Ureter (tissue), 1 donor: ENCODE results near the gene SERTAD3. TPM values are rescaled to one million over a fixed set of nuclear protein-coding genes. Genes with fewer than 3 reads are reported as not detected.
"Not testable (repeated sequence)": the region's sequence is repeated elsewhere in the genome, so short reads cannot be mapped to it uniquely, and the experiment has no call there.

Source experiments
- DNase-seq: peaks from one replicate; pipeline ENCODE4 v3.0.0-alpha.2; 2020; ENCODE audit warnings: low spot score
- total RNA-seq: library from RNA; stranded (reverse); gene quantifications from one replicate; pipeline ENCODE4 v1.2.4, GENCODE V29; 2023
- donor health status: DM: yes; HTN: yes; CAD: no.

Gene SERTAD3
- total RNA-seq, 1 donor from 2014 or later, result 34.3 TPM

DNA sequence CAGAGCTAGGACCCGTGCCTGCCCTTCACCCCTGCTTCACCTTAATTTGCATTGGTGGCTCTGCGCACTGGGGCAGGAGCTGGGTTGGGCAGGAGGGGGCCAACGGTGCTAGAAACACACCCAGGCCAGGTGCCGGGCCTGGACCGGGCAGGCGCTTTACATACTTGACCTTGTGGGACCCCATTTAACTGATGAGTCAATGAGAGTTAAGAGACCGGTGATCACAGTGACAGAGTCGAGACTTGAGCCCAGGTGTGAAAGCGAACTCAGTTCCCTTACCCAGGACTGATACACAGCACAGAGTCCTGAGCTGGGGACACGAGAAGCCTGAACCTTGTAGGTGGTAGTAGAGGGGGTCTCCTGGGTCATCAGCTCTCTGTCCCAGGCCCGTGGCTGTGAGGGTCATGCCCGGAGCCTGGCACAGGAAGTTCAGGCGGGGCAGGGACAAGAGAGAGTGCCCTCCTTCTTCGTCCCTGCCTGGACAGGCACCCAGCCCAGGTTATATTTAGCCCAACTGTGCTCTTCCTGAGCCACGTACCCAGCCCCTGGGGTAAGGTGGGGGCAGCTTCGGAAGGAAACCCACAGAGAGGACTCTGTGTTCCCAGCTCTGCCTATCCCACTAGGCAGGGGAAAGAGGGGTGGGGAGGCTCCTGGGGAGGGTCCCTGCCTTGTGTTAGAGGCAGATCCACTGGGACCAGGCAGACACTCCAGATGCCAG lies 32.9 kb downstream of the SERTAD3 start:
- DNase-seq, result no peak

DNA sequence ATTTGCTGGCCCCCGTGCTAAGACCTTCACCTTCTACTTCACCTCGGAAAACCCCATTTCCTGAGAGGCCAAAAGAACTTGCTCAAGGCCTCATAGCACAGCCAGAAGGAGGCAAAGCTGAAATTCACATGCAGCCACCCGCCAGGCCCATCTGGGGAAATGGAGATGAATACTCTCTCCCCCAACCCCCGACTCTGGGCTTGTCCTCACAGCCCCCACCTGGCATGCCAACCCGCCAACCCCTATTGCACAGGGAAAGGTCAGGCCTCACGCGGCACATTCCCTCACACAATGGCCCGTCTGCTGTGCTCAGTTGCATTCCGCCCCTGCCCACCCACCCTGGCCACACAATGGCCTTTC lies 34.1 kb downstream of the SERTAD3 start:
- DNase-seq, result no peak

DNA sequence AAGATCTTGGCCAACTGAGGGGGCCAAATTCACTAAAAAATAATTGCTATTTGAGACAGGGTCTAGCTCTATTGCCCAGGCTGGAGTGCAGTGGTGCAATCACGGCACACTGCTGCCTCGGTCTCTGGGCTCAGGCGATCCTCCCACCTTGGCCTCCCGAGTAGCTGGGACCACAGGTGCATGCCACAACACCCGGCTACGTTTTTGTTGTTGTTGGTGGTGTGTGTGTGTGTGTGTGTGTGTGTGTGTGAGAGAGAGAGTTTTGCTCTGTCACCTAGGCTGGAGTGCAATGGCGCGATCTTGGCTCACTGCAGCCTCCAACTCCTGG lies 35.6 kb downstream of the SERTAD3 start:
- DNase-seq, result not testable (repeated sequence)

DNA sequence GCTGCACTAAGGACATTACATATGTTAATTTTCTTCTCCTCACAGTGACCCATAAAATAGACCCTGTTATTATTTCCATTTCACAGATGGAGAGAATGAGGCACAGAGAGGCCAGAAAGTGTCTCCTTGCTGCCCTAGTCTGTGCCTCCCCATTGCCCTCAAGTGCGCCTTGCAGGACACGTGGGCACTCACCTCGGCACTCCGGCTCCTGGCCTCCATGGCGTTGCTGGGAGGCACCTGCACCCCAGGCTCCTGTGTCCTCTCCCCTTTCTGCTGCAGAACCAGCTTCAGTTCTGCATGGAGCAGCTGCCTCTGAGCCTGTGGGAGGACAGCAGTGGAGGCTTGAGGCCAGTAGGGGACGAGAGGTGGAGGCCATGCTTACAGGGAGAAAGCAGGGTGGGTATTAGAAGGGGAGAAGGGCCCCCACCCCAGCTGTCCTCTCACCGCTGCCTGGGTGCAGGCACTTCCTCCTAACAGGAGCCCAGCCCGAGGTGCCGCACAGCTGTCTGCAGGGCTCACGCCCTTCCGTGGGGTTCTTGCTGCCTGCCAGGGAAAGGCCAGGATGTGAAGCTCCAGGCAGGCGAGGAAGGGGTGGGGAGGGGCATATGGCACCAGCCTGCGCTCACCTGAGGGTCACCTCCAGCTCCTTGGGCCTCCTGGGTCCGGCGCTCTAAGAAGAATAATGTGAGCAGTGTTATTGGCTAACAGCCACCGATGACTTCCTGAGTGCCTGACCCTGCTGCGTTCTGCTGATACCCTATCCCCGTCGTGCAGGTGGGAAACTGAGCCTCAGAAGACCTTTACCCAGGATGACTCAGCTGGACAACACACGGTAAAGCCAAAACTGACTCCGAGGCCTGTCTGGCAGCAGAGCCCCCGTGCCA lies 36.2 kb downstream of the SERTAD3 start:
- DNase-seq, result no peak

DNA sequence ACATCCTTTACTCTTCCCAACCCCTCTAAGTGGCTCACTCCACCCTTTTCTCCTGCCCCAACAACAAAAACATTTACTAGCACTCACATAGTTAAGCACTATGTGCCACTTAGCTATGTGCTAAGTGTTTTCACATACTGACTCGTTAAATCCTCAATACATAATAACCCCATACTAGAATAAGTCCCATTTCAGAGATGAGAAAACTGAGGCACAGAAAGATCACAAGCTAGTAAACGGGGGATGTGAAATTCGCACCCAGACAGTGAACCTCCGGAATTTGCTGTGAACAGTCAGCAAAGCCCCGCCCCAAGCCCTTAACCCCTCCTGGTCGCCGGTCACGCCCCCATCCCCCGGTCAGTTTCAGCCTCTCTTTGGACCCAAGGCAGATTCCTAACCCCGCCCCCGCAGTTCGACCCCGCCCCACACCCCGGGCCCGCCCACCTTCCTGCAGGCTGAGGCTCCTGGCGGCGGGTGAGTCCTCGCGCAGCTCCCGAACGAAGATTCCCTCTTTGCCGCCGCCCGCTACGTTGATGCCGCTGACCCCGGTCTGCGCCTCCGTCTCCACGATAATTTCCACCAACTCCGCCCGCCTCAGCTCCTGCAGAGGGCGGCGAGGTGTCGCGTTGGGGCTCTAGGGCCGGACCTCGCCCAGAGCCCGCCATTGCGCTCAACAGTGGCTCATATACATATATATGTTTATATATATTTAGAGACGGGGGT lies 40.7 kb downstream of the SERTAD3 start:
- peak; percentile 91 for DNase-seq

DNA sequence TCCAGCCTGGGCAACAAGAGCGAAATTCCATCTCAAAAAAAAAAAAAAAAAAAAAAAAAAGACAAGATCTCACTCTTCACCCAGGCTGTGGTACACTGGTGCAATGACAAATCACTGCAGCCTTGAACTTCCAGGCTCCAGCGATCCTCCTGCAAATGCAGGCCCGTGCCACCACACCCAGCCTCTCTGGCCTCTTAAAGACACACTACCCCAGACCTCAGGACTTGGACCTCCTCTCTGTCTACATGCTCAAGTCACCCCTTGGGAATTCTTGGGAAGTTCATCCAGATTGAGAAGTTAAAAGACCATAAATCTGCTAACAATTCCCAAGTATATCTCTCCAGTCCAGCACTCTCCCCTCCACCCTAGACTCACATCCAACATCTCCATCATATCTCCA lies 43.6 kb downstream of the SERTAD3 start:
- no peak for DNase-seq

DNA sequence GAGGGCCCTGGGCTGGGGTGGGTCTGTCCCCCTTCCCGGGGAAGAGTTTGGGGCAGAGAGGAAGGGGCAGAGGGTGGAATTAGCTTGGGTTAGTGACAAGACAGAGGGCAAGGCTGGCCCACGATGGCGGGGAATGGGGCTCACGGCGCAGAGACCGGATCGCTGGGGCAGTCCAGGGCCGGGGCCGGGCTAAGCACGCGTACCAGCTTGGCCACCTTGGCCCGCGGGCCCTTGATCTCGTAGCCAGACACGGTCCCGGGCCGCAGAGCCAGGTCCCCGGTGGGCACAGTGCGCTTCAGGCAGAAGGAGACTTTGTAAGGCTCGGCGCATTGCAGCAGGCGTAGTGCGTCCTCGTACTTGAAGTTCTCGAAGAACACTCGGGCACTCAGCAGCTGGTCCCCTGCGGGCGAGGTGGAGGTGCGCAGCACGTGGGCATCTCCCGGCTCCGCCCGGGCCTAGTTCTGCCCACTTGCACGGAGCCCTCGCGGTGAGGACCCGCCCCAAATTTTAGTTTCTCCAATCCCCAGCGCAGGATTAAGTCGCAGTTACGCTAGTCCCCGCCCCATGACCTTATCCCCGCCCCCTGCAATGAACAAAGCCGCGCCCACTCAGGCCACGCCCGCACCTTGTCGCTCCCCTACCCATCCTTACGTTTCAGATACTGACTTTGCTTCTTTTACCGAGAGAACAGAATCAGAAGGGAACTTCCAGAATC lies 45.6 kb downstream of the SERTAD3 start:
- no peak for DNase-seq

DNA sequence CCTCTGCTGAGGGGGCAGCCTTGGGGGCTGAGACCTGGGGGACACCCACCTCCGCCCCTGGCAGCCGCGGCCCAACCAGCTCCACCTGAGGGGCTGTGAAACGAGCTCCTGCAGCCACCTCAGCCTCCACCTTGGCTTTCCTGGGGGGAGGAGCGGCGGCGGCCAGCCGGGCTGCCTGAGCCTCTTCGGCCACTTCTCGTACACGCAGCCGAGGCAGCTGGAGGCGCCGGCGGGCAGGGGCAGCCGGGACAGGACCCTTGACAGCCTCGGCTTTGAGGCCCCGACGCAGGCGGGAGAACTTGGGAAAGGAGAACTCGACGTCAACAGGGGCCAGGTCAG lies 46.6 kb downstream of the SERTAD3 start:
- DNase-seq, result no peak

DNA sequence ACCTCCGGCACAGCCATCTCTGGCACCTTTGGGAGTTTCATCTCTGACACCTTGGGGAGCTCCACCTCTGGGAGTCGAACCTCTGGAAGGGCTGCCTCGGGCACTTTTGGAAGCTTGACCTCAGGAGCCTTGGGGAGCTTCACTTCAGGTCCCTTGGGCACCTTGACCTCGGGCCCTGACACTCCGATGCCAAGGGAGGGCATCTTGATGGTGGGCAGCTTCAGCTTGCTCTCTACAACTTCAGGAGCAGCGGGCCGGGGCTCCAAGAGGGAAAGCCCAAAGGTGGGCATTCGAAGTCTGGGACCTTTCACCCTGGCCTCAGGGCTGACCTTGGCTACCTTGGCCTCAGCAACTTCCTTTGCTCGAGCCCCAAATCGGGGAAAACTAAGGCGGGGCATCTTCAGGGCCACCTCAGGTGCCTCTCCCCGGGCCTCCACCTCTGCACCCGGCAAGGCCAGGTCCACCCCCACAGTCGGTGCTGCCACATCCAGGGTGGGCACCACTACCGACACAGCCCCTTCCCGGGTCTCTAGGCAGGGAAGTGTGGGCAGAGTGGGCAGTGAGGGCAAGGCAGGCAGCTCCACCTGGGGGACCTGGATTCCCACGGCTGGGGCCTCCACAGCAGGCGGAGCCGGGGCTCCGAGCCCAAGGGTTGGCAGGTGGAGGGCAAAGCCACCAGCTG lies 47.1 kb downstream of the SERTAD3 start:
- no peak for DNase-seq

DNA sequence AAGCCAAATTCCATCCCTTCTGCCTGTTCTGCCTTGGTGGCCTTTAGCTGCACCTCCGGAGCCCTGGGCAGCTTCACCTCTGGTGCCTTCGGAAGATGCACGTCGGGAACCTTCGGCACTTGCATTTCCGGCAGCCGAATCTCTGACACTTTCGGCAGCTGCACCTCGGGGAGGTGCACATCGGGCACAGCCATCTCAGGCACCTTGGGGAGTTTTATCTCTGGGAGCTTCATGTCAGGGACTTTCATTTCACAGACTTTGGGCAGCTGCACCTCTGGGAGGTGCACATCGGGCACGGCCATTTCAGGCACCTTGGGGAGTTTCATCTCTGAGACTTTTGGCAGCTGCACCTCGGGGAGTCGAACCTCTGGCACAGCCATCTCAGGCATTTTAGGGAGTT lies 48.2 kb downstream of the SERTAD3 start:
- no peak for DNase-seq

DNA sequence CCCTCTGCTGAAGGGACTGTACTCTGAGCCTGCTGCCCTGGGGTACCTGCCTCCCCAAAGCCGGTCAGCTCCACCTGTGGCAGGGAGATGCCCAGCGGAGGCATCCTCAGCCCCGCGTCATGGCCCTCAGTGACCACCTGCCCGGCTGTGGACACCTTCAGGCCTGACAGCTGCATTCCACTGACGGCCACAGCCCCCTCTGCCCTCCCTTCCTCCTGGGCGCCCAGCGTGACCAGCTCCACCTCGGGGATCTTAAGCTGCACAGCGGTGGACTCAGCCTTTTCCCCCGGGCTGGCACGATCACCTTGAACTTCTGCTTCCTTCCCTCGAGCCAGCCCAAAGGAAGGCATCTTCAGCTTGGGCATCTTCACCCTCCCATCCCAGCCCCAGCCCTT lies 49.3 kb downstream of the SERTAD3 start:
- DNase-seq, result no peak

DNA sequence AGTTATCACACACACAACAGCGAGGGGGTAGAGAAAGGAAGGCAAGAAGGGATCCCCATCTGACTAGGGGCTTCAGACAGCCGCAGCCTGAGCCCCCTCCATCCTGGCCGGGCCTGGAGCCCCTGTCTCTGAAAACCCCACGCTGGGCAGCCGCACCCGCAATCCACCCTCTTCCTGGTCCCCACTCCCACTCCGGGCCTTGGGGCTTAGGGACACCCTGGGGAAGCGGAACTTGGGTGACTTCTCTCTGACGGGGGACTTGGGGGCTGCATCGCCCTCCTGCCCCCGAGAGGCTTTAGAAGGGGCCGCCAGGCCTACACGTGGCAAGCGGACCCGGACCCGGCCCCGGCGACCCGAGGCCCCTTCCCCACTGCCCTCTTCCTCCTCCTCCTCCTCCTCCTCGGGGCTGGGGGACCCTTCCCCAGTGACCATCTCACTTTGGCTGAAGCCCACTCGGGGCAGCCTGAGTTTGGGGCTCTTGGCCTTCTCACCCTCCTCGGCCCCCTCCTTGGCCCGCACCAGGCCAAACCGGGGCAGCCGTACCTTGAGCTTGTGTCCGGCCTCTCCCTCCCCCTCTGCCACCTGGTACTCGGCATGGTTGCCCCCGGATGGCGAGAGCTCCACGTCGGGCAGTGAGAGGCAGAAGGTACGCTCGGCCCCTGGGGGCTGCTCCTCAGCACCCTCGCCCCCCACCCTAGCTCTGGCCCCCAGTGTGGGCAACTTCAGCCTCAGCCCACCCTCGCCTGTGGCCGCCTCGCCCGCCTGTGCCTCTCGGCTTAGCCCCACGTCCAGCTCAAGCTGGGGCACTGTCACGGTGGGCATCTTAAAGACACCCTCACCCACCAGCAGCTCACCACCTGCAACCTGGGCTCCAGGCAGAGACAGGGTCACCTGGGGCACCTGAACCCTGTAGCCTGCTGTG lies 50.0 kb downstream of the SERTAD3 start:
- no peak for DNase-seq

DNA sequence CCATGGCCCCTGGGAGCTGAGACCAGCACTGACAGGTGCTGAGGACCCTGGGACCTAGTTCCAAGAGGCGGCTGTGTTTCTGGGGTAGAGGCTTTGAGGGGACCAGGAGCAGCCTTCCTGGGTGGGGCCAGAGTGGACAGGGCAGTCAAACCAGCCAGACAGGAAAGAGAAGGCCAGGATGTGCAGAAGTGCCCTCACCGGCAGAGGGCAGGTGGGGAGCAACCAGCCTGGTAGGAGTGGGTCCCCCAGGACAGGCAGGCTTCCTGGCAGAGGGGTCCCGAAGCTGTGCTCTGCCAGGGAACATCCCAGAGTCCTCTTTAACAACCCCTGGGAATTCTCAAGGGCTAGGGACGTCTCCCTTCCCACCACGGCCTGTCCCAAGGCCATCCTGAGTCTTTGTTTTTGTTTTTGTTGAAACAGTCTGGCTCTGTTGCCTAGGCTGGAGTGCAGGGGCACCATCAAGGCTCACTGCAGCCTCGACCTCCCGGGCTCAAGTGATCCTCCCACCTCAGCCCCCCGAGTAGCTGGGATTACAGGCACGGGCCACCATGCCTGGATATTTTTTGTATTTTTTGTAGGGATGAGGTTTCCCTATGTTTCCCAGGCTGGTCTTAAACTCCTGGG lies 51.1 kb downstream of the SERTAD3 start:
- DNase-seq, result peak; percentile 80

DNA sequence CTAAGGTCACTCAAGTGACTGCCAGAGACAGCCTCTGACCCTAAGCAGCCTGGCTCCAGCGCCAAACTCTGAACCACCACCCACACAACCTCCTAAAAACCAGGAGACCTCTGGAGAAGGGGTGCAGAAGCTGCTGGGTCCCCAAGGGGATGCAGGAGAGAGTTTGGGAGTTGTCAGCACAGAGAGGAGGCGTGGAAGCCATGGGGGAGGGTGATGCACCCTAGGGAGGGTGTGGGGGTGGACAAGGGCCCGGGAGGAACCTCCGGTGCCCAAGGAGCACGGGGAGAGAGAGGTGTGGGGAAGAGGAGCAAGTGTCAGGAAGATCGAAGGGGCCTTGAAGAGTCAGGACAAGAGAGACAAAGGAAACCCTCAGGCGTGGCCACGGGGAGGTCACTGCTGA lies 52.0 kb downstream of the SERTAD3 start:
- no peak for DNase-seq

Other genes with a start within 250 kb of the SERTAD3 start
- not detected for gene TTC9B, start 226.0 kb downstream of the SERTAD3 start, total RNA-seq
- gene CCNP, start 217.6 kb downstream of the SERTAD3 start, total RNA-seq, result not detected
- gene AKT2, start 159.0 kb downstream of the SERTAD3 start, total RNA-seq, result 128 TPM
- gene C19orf47, start 95.9 kb downstream of the SERTAD3 start, total RNA-seq, result 16.7 TPM
- gene PLD3, start 95.6 kb downstream of the SERTAD3 start, total RNA-seq, result 137 TPM
- gene HIPK4, start 54.2 kb downstream of the SERTAD3 start, total RNA-seq, result 0.34 TPM
- 3.2 TPM for gene PRX, start 31.0 kb downstream of the SERTAD3 start, total RNA-seq
- gene SERTAD1, start 18.3 kb downstream of the SERTAD3 start, total RNA-seq, result 8.9 TPM
- 62.6 TPM for gene BLVRB, start 21.4 kb upstream of the SERTAD3 start, total RNA-seq
- 2.6 TPM for gene SPTBN4, start 22.7 kb upstream of the SERTAD3 start, total RNA-seq
- 61.2 TPM for gene SHKBP1, start 132.5 kb upstream of the SERTAD3 start, total RNA-seq
- gene LTBP4, start 157.0 kb upstream of the SERTAD3 start, total RNA-seq, result 239 TPM
- gene NUMBL, start 246.3 kb upstream of the SERTAD3 start, total RNA-seq, result 30.3 TPM